ENCODE measurements around the gene AIG1. TPM values are rescaled to one million over a fixed set of nuclear protein-coding genes. Genes with fewer than 3 reads are reported as not detected.

The AIG1 gene
- total RNA-seq, 1 donor from 2014 or later, result 35.2 TPM

- Histone ChIP-seq H3K27me3 (ENCODE audit: insufficient read depth, low read length) (no peaks in the 10 kb centered on the region), H3K27ac (ENCODE audit: low read depth, low read length) (no peak overlapping the region), H3K4me2 (ENCODE audit: low read length) (no peak overlapping the region), H3K79me2 (ENCODE audit: insufficient read depth, low read length) (no peaks in the 10 kb centered on the region), H3K4me3 (ENCODE audit: insufficient read depth, low read depth, low read length) (no peak overlapping the region), H4K20me1 (ENCODE audit: insufficient read depth, low read length) (no peaks in the 10 kb centered on the region), H3K9me3 (ENCODE audit: insufficient read depth, low read depth, low read length) (no peaks in the 10 kb centered on the region), H3K4me1 (ENCODE audit: insufficient read depth, low read length) (no peaks in the 10 kb centered on the region), H2AFZ (ENCODE audit: low read depth, low read length) (no peak overlapping the region), H3K36me3 (ENCODE audit: insufficient read depth, low read length) (no peaks in the 10 kb centered on the region), H3K9ac (ENCODE audit: low read length) (no peak overlapping the region)
- no peak overlapping the region for H3K27ac Mint-ChIP-seq (ENCODE audit: unreplicated experiment)
- TF ChIP-seq EZH2 (IDR thresholded peaks at IDR 0.05; ENCODE audit: insufficient read depth, low read length) (no peak), CTCF (IDR thresholded peaks at IDR 0.05; ENCODE audit: insufficient read depth, low read depth, low read length) (no peak)
- peaks cover 7% of the 10 kb centered on the region for H3K36me3 Mint-ChIP-seq (ENCODE audit: low read depth, unreplicated experiment)
- no peak overlapping the region for H3K4me3 Mint-ChIP-seq (ENCODE audit: unreplicated experiment)
- H3K27me3 Mint-ChIP-seq (ENCODE audit: low read depth, unreplicated experiment), result no peaks in the 10 kb centered on the region
- FAIRE-seq (no peak), DNase-seq (ENCODE audit: low read depth) (no peak)
- no peaks in the 10 kb centered on the region for H3K9me3 Mint-ChIP-seq (ENCODE audit: unreplicated experiment)
- H3K4me1 Mint-ChIP-seq (ENCODE audit: low read depth, unreplicated experiment), result peaks cover 1% of the 10 kb centered on the region
Observed at GRCh38 chr6:143087856-143088255, 27.2 kb downstream of the AIG1 start.

DNA sequence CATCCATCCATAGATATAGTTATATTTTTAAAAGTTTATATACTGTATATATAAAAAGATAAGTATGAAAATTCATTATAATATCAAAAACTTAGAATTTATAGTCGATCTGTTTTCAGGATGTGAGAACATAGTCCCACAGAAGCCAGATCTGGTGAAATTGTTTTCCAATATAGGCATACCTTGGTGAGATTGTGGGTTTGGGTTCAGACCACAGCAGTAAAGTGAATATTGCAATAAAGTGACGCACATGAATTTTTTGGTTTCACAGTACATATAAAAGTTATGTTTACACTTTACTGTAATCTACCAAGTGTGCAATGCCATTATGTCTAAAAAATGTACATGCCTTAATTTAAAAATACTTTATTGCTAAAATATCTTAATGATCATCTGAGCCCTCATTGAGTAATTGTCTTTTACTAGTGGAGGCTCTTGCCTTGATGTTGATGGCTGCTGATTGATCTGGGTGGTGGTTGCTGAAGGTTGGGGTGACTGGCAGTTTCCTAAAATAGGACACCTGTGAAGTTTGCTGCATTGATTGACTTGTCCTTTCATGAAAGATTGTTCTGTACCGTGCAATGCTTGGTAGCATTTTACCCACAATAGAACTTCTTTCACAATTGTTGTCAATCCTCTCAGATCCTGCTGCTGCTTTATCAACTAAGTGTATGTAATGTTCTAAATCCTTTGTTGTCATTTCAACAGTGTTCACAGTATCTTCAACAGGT is 29.8 kb downstream of the AIG1 start:
- no peaks in the 10 kb centered on the region for H3K9me3 Mint-ChIP-seq (ENCODE audit: unreplicated experiment)
- no peak overlapping the region for H3K27ac Mint-ChIP-seq (ENCODE audit: unreplicated experiment)
- no peaks in the 10 kb centered on the region for H3K27me3 ChIP-seq (ENCODE audit: insufficient read depth, low read length)
- no peaks in the 10 kb centered on the region for H3K4me1 ChIP-seq (ENCODE audit: insufficient read depth, low read length)
- no peaks in the 10 kb centered on the region for H4K20me1 ChIP-seq (ENCODE audit: insufficient read depth, low read length)
- no peak for DNase-seq (ENCODE audit: low read depth)
- H3K9ac ChIP-seq (ENCODE audit: low read length), result no peak overlapping the region
- no peaks in the 10 kb centered on the region for H3K27me3 Mint-ChIP-seq (ENCODE audit: low read depth, unreplicated experiment)
- no peak overlapping the region for H3K4me2 ChIP-seq (ENCODE audit: low read length)
- H3K4me1 Mint-ChIP-seq (ENCODE audit: low read depth, unreplicated experiment), result no peaks in the 10 kb centered on the region
- H2AFZ ChIP-seq (ENCODE audit: low read depth, low read length), result no peak overlapping the region
- no peak for FAIRE-seq
- no peak overlapping the region for H3K4me3 Mint-ChIP-seq (ENCODE audit: unreplicated experiment)
- H3K36me3 ChIP-seq (ENCODE audit: insufficient read depth, low read length), result no peaks in the 10 kb centered on the region
- H3K4me3 ChIP-seq (ENCODE audit: insufficient read depth, low read depth, low read length), result no peak overlapping the region
- H3K79me2 ChIP-seq (ENCODE audit: insufficient read depth, low read length), result no peaks in the 10 kb centered on the region
- no peak overlapping the region for H3K27ac ChIP-seq (ENCODE audit: low read depth, low read length)
- no peaks in the 10 kb centered on the region for H3K9me3 ChIP-seq (ENCODE audit: insufficient read depth, low read depth, low read length)
- peaks cover 9% of the 10 kb centered on the region for H3K36me3 Mint-ChIP-seq (ENCODE audit: low read depth, unreplicated experiment)
- TF ChIP-seq CTCF (IDR thresholded peaks at IDR 0.05; ENCODE audit: insufficient read depth, low read depth, low read length), result no peak
- TF ChIP-seq EZH2 (IDR thresholded peaks at IDR 0.05; ENCODE audit: insufficient read depth, low read length), result no peak

- H3K9me3 ChIP-seq (ENCODE audit: insufficient read depth, low read depth, low read length), result no peaks in the 10 kb centered on the region
- no peaks in the 10 kb centered on the region for H3K4me1 ChIP-seq (ENCODE audit: insufficient read depth, low read length)
- H3K79me2 ChIP-seq (ENCODE audit: insufficient read depth, low read length), result no peaks in the 10 kb centered on the region
- Mint-ChIP-seq H3K4me1 (ENCODE audit: low read depth, unreplicated experiment) (no peaks in the 10 kb centered on the region), H3K27me3 (ENCODE audit: low read depth, unreplicated experiment) (no peaks in the 10 kb centered on the region), H3K36me3 (ENCODE audit: low read depth, unreplicated experiment) (peaks cover 6% of the 10 kb centered on the region), H3K27ac (ENCODE audit: unreplicated experiment) (no peak overlapping the region), H3K9me3 (ENCODE audit: unreplicated experiment) (no peaks in the 10 kb centered on the region), H3K4me3 (ENCODE audit: unreplicated experiment) (no peak overlapping the region)
- H2AFZ ChIP-seq (ENCODE audit: low read depth, low read length), result no peak overlapping the region
- H3K4me2 ChIP-seq (ENCODE audit: low read length), result no peak overlapping the region
- H3K4me3 ChIP-seq (ENCODE audit: insufficient read depth, low read depth, low read length), result no peak overlapping the region
- H3K27me3 ChIP-seq (ENCODE audit: insufficient read depth, low read length), result no peaks in the 10 kb centered on the region
- DNase-seq (ENCODE audit: low read depth) (no peak), FAIRE-seq (no peak)
- H4K20me1 ChIP-seq (ENCODE audit: insufficient read depth, low read length), result no peaks in the 10 kb centered on the region
- H3K27ac ChIP-seq (ENCODE audit: low read depth, low read length), result no peak overlapping the region
- H3K9ac ChIP-seq (ENCODE audit: low read length), result no peak overlapping the region
- TF ChIP-seq CTCF (IDR thresholded peaks at IDR 0.05; ENCODE audit: insufficient read depth, low read depth, low read length) (no peak), EZH2 (IDR thresholded peaks at IDR 0.05; ENCODE audit: insufficient read depth, low read length) (no peak)
- no peaks in the 10 kb centered on the region for H3K36me3 ChIP-seq (ENCODE audit: insufficient read depth, low read length)
Observed at GRCh38 chr6:143092768-143093167, 32.1 kb downstream of the AIG1 start.
